RWPE1 (cell line): ENCODE data around the gene PIK3C3.

Experiments used
- CTCF ChIA-PET: fragments of 350-600 bp; sonication (Branson Sonifier 250); formaldehyde crosslinking; extraction: SDS; loops from one replicate; lab custom pipeline; 2021; lab: Yijun Ruan, JAX
- POLR2A ChIA-PET: fragments of 400-600 bp; formaldehyde crosslinking; extraction: SDS; loops from one replicate; lab custom pipeline; 2020; ENCODE audit warnings: antibody characterized with exemption; ENCODE audit not compliant: low non-redundant PET; lab: Yijun Ruan, JAX
- DNase-seq: peaks from one replicate; pipeline ENCODE4 v3.0.0; 2012; ENCODE audit warnings: low spot score
- H3K27ac ChIP-seq: fragments of 450-650 bp; 2 replicates; pipeline ENCODE4 v1.5.1; 2017
- CTCF ChIP-seq: fragments of 450-650 bp; conservative IDR thresholded peaks from 2 replicates; pipeline ENCODE4 v1.5.1; 2017; ENCODE audit warnings: low read depth, mild to moderate bottlenecking

The PIK3C3 gene

GRCh38 chr18:41954827-41955613 lies at the start of gene PIK3C3:
TSS of gene PIK3C3 (plus strand) at chr18:41955234. CDS start at chr18:41955292, 58 bp downstream.
- ChIA-PET CTCF (no interaction called here), POLR2A (no interaction called here)
- peak; percentile 83 for DNase-seq
- TF ChIP-seq CTCF: no peak
- peak within 1 kb of the TSS; percentile 66 for H3K27ac ChIP-seq

- no peak for DNase-seq
- H3K27ac ChIP-seq: no peak overlapping the region
- POLR2A ChIA-PET: no interaction called here
- CTCF ChIA-PET: no interaction called here
- no peak for TF ChIP-seq CTCF
Measured at GRCh38 chr18:41905786-41906527, 49.1 kb upstream of the PIK3C3 start.

- ChIA-PET CTCF (no interaction called here), POLR2A (no interaction called here)
- DNase-seq: peak; percentile 22
- TF ChIP-seq CTCF: peak; percentile 55
- H3K27ac ChIP-seq: no peak overlapping the region
Measured at GRCh38 chr18:41906528-41907146, 48.4 kb upstream of the PIK3C3 start.

- POLR2A ChIA-PET: no interaction called here
- DNase-seq: no peak
- CTCF ChIA-PET: no interaction called here
- TF ChIP-seq CTCF: no peak
- no peak overlapping the region for H3K27ac ChIP-seq
Measured at GRCh38 chr18:41917181-41917580, 37.9 kb upstream of the PIK3C3 start.

- H3K27ac ChIP-seq: no peak overlapping the region
- POLR2A ChIA-PET: no interaction called here
- no peak for TF ChIP-seq CTCF
- no peak for DNase-seq
- CTCF ChIA-PET: no interaction called here
Measured at GRCh38 chr18:41921770-41922169, 33.3 kb upstream of the PIK3C3 start.

GRCh38 chr18:41922176-41922575 lies 32.9 kb upstream of the PIK3C3 start:
- ChIA-PET CTCF (no interaction called here), POLR2A (no interaction called here)
- no peak for DNase-seq
- no peak for TF ChIP-seq CTCF
- no peak overlapping the region for H3K27ac ChIP-seq
